Fibroblast of villous mesenchyme (primary cell): ENCODE measurements around the gene ST6GALNAC1. TPM values are rescaled to one million over a fixed set of nuclear protein-coding genes. Genes with fewer than 3 reads are reported as not detected.
A peak's percentile ranks its signal among the peaks of the same experiment; 100 is the strongest.

Experiments
- DNase-seq: peaks from one replicate; pipeline ENCODE4 v3.0.0-alpha.2; 2010; ENCODE audit warnings: low read depth
- H3K4me3 ChIP-seq: 2 replicates; pipeline ENCODE4 v1.5.1; 2011; ENCODE audit warnings: low read depth, mild to moderate bottlenecking, low read length
- total RNA-seq: library from RNA; depleted of rRNA; stranded (reverse); fragments of >200 nt; gene quantifications from 2 replicates; pipeline ENCODE4 v1.2.3, GENCODE V29; 2012
- TF ChIP-seq, protein P1 (sequence below): IDR thresholded peaks from 2 replicates; pipeline ENCODE4 v1.5.1; 2012; ENCODE audit warnings: low read depth, mild to moderate bottlenecking, low read length; ENCODE audit not compliant: insufficient read depth

Gene ST6GALNAC1
- total RNA-seq, 1 donor, result not detected

GRCh38 chr17:76683011-76683755 is 39.6 kb upstream of the ST6GALNAC1 start:
- no peak overlapping the region for H3K4me3 ChIP-seq
- TF ChIP-seq, protein P1, sequence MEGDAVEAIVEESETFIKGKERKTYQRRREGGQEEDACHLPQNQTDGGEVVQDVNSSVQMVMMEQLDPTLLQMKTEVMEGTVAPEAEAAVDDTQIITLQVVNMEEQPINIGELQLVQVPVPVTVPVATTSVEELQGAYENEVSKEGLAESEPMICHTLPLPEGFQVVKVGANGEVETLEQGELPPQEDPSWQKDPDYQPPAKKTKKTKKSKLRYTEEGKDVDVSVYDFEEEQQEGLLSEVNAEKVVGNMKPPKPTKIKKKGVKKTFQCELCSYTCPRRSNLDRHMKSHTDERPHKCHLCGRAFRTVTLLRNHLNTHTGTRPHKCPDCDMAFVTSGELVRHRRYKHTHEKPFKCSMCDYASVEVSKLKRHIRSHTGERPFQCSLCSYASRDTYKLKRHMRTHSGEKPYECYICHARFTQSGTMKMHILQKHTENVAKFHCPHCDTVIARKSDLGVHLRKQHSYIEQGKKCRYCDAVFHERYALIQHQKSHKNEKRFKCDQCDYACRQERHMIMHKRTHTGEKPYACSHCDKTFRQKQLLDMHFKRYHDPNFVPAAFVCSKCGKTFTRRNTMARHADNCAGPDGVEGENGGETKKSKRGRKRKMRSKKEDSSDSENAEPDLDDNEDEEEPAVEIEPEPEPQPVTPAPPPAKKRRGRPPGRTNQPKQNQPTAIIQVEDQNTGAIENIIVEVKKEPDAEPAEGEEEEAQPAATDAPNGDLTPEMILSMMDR, result peak; percentile 24
- DNase-seq, result no peak

- no peak overlapping the region for H3K4me3 ChIP-seq
- TF ChIP-seq, protein P1, result no peak
- DNase-seq, result peak; percentile 96
These were observed 38.7 kb upstream of the ST6GALNAC1 start for GRCh38 chr17:76682296-76682695.

DNA sequence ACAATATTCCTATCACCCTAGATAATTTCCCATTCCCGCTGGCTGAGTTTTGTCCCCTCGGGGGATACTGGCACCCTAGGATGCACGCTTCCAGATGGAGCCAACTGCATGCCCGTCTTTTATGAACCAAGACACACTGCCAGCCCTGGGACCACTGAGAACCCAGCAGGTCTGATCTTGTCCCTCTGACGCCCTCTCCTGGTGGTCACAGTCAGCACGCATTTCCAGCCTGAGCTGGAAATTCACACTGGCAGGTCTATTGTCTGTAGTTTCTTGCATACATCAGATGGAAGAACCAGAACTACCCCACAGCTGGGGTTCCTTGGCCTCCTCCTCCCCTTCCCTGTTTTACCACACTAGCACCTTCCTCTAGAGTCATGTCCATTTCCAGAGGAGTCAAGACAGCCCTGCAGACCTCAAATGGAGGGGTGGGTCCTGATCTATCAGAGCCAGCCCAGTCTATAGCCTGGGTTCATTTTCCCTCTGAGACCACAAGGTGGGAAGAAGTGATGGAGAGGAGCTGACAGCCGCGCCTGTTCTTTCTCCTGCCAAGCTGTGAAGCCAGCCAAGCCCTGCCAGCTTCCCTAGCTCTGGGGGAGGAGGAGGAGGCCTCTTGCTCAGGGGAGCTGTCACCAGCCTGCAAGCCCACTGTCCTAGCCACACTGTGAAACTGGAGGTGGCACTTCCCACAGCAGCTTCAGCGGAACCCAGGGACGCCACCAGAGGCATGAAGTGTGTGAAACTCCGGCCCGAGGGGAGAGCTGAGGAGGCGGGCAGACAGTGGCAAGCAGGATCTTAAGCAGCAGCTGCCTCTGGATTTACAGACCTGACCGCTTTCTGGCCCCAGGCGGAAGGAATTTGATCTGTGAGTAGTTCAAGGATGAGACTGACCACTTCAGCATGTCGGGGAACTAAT is 37.9 kb upstream of the ST6GALNAC1 start:
- peak overlapping the region; percentile 28 for H3K4me3 ChIP-seq
- DNase-seq, result peak; percentile 93
- TF ChIP-seq, protein P1, result peak; percentile 89

- TF ChIP-seq, protein P1, result no peak
- H3K4me3 ChIP-seq, result no peak overlapping the region
- no peak for DNase-seq
These were observed 35.7 kb upstream of the ST6GALNAC1 start for GRCh38 chr17:76679239-76679638.

GRCh38 chr17:76678330-76678729 is 34.8 kb upstream of the ST6GALNAC1 start:
- TF ChIP-seq, protein P1, result no peak

GRCh38 chr17:76677406-76677805 is 33.8 kb upstream of the ST6GALNAC1 start:
- no peak overlapping the region for H3K4me3 ChIP-seq
- TF ChIP-seq, protein P1, result no peak
- DNase-seq, result no peak

More at GRCh38 chr17:76678330-76678729, 34.8 kb upstream of the ST6GALNAC1 start:
- no peak for DNase-seq
- H3K4me3 ChIP-seq, result no peak overlapping the region
